Upper lobe of right lung (tissue), 1 donor: Measurements from ENCODE around the gene ZNF609. TPM values are rescaled to one million over a fixed set of nuclear protein-coding genes. Genes with fewer than 3 reads are reported as not detected.
A peak's percentile ranks its signal among the peaks of the same experiment; 100 is the strongest.
"Not testable (repeated sequence)": the region's sequence is repeated elsewhere in the genome, so short reads cannot be mapped to it uniquely, and the experiment has no call there.

Source experiments
- ATAC-seq: fragments of 200-7000 bp; cut with Tn5 transposase; one replicate; pipeline ENCODE4 v1.9.1; 2020; ENCODE audit warnings: mild to moderate bottlenecking, moderate library complexity
- DNase-seq: peaks from one replicate; pipeline ENCODE4 v3.0.0-alpha.2; 2020
- H3K27ac ChIP-seq: fragments of 200-600 bp; one replicate; pipeline ENCODE4 v1.8.0; 2022
- H3K27me3 ChIP-seq: fragments of 200-600 bp; one replicate; pipeline ENCODE4 v1.8.0; 2022; ENCODE audit warnings: mild to moderate bottlenecking
- H3K36me3 ChIP-seq: fragments of 200-600 bp; one replicate; pipeline ENCODE4 v1.8.0; 2022
- H3K4me1 ChIP-seq: fragments of 200-600 bp; one replicate; pipeline ENCODE4 v1.8.0; 2022
- H3K4me3 ChIP-seq: fragments of 200-600 bp; one replicate; pipeline ENCODE4 v1.8.0; 2022; ENCODE audit warnings: mild to moderate bottlenecking
- H3K9me3 ChIP-seq: fragments of 200-600 bp; one replicate; pipeline ENCODE4 v1.8.0; 2022
- CTCF ChIP-seq: fragments of 200-600 bp; IDR thresholded peaks from one replicate; pipeline ENCODE4 v1.8.0; 2022; ENCODE audit warnings: antibody characterized with exemption
- intact Hi-C: fragments of 100-400 bp; cut with DNase I; formaldehyde crosslinking; loops from one replicate; pipeline ENCODE4 v1.11.0; 2022
- total RNA-seq: library from RNA; stranded (reverse); fragmentation: NEBNext Ultra II Directional; extraction: Animal tissue kit (Norgen Biotek cat#: 25700); gene quantifications from one replicate; pipeline ENCODE4 v1.2.1, GENCODE V29; 2021
- donor health status: DM: no; HTN: yes; CAD: no; lungs with severe emphysema.

The ZNF609 gene
- total RNA-seq, 1 donor from 2014 or later: 45.4 TPM

- Histone ChIP-seq H3K9me3 (no peaks in the 10 kb centered on the region), H3K36me3 (no peaks in the 10 kb centered on the region), H3K27ac (peak overlapping the region; percentile 36), H3K27me3 (no peaks in the 10 kb centered on the region), H3K4me1 (peaks cover 16% of the 10 kb centered on the region), H3K4me3 (no peak overlapping the region)
- TF ChIP-seq CTCF: no peak
- intact Hi-C loops: no loop called here
- DNase-seq (no peak), ATAC-seq (no peak)
These were observed 20.5 kb downstream of the ZNF609 start for GRCh38 chr15:64480891-64481290.

GRCh38 chr15:64483749-64484148, 23.4 kb downstream of the ZNF609 start:
- no peak for TF ChIP-seq CTCF
- Histone ChIP-seq H3K27ac (no peak overlapping the region), H3K9me3 (no peaks in the 10 kb centered on the region), H3K27me3 (no peaks in the 10 kb centered on the region), H3K4me3 (no peak overlapping the region), H3K4me1 (peaks cover 8% of the 10 kb centered on the region), H3K36me3 (no peaks in the 10 kb centered on the region)
- no peak for DNase-seq
- intact Hi-C loops: no loop called here
- no peak for ATAC-seq

- no peaks in the 10 kb centered on the region for H3K36me3 ChIP-seq
- no peaks in the 10 kb centered on the region for H3K4me1 ChIP-seq
- intact Hi-C loops: no loop called here
- no peaks in the 10 kb centered on the region for H3K9me3 ChIP-seq
- no peak for ATAC-seq
- TF ChIP-seq CTCF: no peak
- no peak overlapping the region for H3K4me3 ChIP-seq
- no peak for DNase-seq
- H3K27me3 ChIP-seq: no peaks in the 10 kb centered on the region
- H3K27ac ChIP-seq: no peak overlapping the region
These were observed 25.4 kb downstream of the ZNF609 start for GRCh38 chr15:64485796-64486195.

GRCh38 chr15:64490598-64491259, 30.4 kb downstream of the ZNF609 start:
- intact Hi-C loops: no loop called here
- no peak for DNase-seq
- no peak overlapping the region for H3K4me3 ChIP-seq
- no peaks in the 10 kb centered on the region for H3K4me1 ChIP-seq
- H3K27ac ChIP-seq: no peak overlapping the region
- H3K9me3 ChIP-seq: no peaks in the 10 kb centered on the region
- TF ChIP-seq CTCF: no peak
- no peak for ATAC-seq
- H3K36me3 ChIP-seq: peaks cover 3% of the 10 kb centered on the region
- H3K27me3 ChIP-seq: no peaks in the 10 kb centered on the region

GRCh38 chr15:64493641-64494040, 33.3 kb downstream of the ZNF609 start:
- Histone ChIP-seq H3K4me1 (no peaks in the 10 kb centered on the region), H3K36me3 (peaks cover 6% of the 10 kb centered on the region), H3K27ac (no peak overlapping the region), H3K27me3 (no peaks in the 10 kb centered on the region), H3K9me3 (no peaks in the 10 kb centered on the region), H3K4me3 (no peak overlapping the region)
- DNase-seq (no peak), ATAC-seq (no peak)
- TF ChIP-seq CTCF: no peak
- intact Hi-C loops: no loop called here

- intact Hi-C loops, ATAC-seq, DNase-seq: not testable (repeated sequence)
These were observed 35.6 kb downstream of the ZNF609 start for GRCh38 chr15:64495968-64496367.

More at GRCh38 chr15:64495968-64496367, 35.6 kb downstream of the ZNF609 start:
- H3K27me3 ChIP-seq, H3K4me3 ChIP-seq, H3K27ac ChIP-seq, H3K4me1 ChIP-seq, H3K9me3 ChIP-seq: not testable (repeated sequence)
- H3K36me3 ChIP-seq: peaks cover 21% of the 10 kb centered on the region
